Hepatocyte (in vitro differentiated cells): Measurements from ENCODE around the gene KRT6A.

ENCODE experiments used
- EZH2 ChIP-seq: fragments of 200-600 bp; sonication (generic); IDR thresholded peaks from 2 replicates; pipeline ENCODE4 v1.6.1; 2016; ENCODE audit warnings: antibody characterized with exemption, mild to moderate bottlenecking, borderline replicate concordance
- EZH2phosphoT487 ChIP-seq: fragments of 200-600 bp; sonication (generic); IDR thresholded peaks from one replicate; pipeline ENCODE4 v1.6.1; 2018; ENCODE audit warnings: antibody characterized with exemption, mild to moderate bottlenecking, low read depth, moderate library complexity; ENCODE audit not compliant: unreplicated experiment, severe bottlenecking
- TF ChIP-seq, protein P1 (sequence below): fragments of 200-600 bp; sonication (generic); IDR thresholded peaks from 2 replicates; pipeline ENCODE4 v1.5.1; 2016; ENCODE audit warnings: antibody characterized with exemption, mild to moderate bottlenecking; ENCODE audit not compliant: poor library complexity

DNA sequence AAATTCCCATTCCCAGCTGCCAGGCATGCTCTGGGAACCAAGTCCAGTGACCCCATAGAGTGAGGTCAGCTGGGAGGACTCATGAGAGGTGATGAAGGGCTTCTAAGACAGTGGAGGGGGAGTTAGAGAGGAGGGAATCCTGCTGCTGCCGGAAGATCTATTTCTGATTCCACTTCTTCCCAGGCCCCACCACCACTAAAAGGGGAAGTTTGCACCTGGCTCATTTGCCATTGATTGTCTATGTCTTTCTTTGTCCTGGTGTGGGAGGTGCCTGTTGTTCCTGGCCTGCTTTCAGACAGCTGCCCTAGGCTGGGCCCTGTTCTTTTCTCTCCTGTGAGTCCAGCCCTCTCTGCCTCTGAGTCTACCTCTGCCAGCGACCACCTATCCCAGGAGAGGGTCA lies 3.0 kb upstream of the KRT6A start:
- TF ChIP-seq, protein P1, sequence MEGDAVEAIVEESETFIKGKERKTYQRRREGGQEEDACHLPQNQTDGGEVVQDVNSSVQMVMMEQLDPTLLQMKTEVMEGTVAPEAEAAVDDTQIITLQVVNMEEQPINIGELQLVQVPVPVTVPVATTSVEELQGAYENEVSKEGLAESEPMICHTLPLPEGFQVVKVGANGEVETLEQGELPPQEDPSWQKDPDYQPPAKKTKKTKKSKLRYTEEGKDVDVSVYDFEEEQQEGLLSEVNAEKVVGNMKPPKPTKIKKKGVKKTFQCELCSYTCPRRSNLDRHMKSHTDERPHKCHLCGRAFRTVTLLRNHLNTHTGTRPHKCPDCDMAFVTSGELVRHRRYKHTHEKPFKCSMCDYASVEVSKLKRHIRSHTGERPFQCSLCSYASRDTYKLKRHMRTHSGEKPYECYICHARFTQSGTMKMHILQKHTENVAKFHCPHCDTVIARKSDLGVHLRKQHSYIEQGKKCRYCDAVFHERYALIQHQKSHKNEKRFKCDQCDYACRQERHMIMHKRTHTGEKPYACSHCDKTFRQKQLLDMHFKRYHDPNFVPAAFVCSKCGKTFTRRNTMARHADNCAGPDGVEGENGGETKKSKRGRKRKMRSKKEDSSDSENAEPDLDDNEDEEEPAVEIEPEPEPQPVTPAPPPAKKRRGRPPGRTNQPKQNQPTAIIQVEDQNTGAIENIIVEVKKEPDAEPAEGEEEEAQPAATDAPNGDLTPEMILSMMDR, result no peak
- no peak for TF ChIP-seq EZH2phosphoT487
- TF ChIP-seq EZH2, result no peak
